HFF-Myc (cell line): ENCODE results near the gene CEND1.
A peak's percentile ranks its signal among the peaks of the same experiment; 100 is the strongest.

ENCODE experiments used
- DNase-seq: peaks from one replicate; pipeline ENCODE4 v3.0.0-alpha.2; 2011; ENCODE audit warnings: low read depth; ENCODE audit errors: extremely low read depth
- H3K4me3 ChIP-seq: replicated peaks from 2 replicates; pipeline ENCODE4 v1.5.1; 2011; ENCODE audit warnings: low read depth, mild to moderate bottlenecking, control low read depth, low read length
- CTCF ChIP-seq: IDR thresholded peaks from 2 replicates; pipeline ENCODE4 v1.5.1; 2012; ENCODE audit warnings: mild to moderate bottlenecking, low read depth, low read length, control low read depth; ENCODE audit errors: missing control alignments

The CEND1 gene

DNA sequence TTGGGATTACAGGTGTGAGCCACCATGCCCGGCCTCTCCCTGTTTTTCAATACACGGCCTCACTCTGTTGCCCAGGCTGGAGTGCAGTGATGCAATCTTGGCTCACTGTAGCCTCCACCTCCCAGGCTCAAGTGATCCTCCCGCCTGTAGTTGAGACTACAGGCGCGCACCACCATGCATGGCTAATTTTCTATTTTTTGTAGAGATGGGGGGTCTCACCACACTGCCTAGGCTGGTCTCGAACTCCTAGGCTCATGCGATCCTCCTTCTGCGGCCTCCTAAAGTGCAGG is 24.1 kb downstream of the CEND1 start:
- no peak for DNase-seq
- no peak overlapping the region for H3K4me3 ChIP-seq

DNA sequence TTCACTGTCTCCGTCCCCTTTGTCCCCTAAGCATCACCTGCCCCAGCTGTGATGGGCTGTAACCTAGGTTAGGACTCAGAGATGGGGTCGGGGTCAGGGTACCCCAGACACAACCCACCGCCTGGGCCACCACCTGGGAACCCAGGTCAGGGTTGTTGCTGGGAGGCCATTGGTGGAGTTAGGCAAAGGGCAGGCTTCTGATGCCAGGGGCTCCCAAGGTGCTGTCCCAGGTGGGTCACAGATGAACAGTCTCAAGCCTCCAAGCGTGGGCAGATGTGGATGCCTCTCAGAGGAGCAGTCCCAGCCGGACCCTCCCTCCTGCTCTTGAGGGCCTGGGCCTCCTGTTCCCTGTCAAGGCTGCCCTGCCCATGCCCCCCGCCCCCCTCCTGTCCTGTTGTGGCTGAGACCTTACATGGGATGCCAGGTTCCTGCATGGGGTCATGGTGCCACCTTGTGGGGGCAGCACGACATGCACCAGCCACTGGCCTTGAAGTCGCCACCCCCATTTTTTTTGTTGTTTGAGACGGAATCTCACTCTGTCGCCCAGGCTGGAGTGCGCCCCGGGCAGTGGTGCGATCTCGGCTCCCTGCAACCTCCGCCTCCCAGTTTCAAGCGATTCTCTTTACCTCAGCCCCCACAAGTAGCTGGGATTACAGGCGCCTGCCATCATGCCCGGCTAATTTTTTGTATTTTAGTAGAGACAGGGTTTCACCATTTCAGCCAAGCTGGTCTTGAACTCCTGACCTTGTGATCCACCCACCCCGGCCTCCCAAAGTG is 24.7 kb downstream of the CEND1 start:
- no peak for DNase-seq
- peak; percentile 57 for TF ChIP-seq CTCF
- H3K4me3 ChIP-seq, result no peak overlapping the region

More for the DNA sequence above, 24.1 kb downstream of the CEND1 start:
- no peak for TF ChIP-seq CTCF

- DNase-seq, result no peak
- no peak for TF ChIP-seq CTCF
- no peak overlapping the region for H3K4me3 ChIP-seq
These were observed 25.4 kb downstream of the CEND1 start for GRCh38 chr11:764322-765024.

GRCh38 chr11:763549-764321 is 26.2 kb downstream of the CEND1 start:
- TF ChIP-seq CTCF, result no peak
- DNase-seq, result no peak
- H3K4me3 ChIP-seq, result no peak overlapping the region

GRCh38 chr11:763073-763463 is 26.8 kb downstream of the CEND1 start:
- no peak for DNase-seq
- no peak for TF ChIP-seq CTCF
- H3K4me3 ChIP-seq, result no peak overlapping the region

- peak; percentile 31 for TF ChIP-seq CTCF
- DNase-seq, result peak; percentile 72
- H3K4me3 ChIP-seq, result no peak overlapping the region
These were observed 27.3 kb downstream of the CEND1 start for GRCh38 chr11:762421-763072.
